ENCODE data around the gene DPP10. TPM values are rescaled to one million over a fixed set of nuclear protein-coding genes. Genes with fewer than 3 reads are reported as not detected.

Gene DPP10
- total RNA-seq, 1 donor from 2014 or later = not detected

DNA sequence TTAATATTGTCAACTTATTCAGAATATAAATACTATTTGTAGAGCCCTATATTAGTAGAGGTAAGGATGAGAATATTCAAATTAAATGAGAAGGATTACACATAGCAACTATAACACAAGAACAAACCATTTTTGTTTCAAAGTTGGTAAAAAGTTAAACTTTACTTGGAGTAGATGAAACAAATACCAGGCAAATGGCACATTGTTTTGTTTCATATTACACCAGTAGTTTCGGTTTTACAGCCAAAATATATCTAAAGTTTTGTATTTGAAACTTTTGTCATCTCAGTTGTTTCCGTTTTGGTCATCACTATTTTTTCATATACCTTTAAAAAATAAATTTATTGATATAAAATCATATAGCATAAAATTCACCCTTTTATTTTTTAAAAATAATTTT, 1039.4 kb downstream of the DPP10 start:
- H3K36me3 ChIP-seq = no peaks in the 10 kb centered on the region
- TF ChIP-seq, protein P1, sequence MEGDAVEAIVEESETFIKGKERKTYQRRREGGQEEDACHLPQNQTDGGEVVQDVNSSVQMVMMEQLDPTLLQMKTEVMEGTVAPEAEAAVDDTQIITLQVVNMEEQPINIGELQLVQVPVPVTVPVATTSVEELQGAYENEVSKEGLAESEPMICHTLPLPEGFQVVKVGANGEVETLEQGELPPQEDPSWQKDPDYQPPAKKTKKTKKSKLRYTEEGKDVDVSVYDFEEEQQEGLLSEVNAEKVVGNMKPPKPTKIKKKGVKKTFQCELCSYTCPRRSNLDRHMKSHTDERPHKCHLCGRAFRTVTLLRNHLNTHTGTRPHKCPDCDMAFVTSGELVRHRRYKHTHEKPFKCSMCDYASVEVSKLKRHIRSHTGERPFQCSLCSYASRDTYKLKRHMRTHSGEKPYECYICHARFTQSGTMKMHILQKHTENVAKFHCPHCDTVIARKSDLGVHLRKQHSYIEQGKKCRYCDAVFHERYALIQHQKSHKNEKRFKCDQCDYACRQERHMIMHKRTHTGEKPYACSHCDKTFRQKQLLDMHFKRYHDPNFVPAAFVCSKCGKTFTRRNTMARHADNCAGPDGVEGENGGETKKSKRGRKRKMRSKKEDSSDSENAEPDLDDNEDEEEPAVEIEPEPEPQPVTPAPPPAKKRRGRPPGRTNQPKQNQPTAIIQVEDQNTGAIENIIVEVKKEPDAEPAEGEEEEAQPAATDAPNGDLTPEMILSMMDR (IDR thresholded peaks at IDR 0.05) = no peak

DNA sequence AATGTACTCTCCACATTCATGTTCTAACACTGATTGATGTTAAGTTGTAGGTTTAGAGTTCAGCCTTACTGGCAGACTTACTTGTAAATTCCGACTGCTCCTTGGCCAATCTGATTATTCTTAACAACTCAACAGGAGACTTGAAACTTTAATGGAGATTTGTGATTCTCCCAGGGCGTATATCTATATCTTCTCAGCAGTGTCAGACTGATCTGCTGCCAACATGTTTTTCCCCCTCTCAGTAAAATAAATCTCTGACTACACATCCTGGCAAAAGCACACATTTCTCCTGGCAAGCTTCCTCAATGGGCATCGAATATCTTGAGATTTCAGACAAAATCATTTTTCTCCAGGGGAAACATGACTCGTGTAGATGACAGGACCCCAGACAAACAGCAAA, 1041.2 kb downstream of the DPP10 start:
- TF ChIP-seq, protein P1 (IDR thresholded peaks at IDR 0.05) = no peak
- intact Hi-C loops (cut with DNase I) = no loop called here
- Histone ChIP-seq H3K36me3 (no peaks in the 10 kb centered on the region), H3K9me3 (no peaks in the 10 kb centered on the region), H3K27ac (no peak overlapping the region), H3K27me3 (no peaks in the 10 kb centered on the region), H3K4me3 (no peak overlapping the region), H3K4me1 (no peaks in the 10 kb centered on the region)
- no peak for DNase-seq (ENCODE audit: low spot score in 2 of 2)

More for the DNA sequence above, 1039.4 kb downstream of the DPP10 start:
- no peak overlapping the region for H3K27ac ChIP-seq
- no peaks in the 10 kb centered on the region for H3K27me3 ChIP-seq
- H3K4me1 ChIP-seq = no peaks in the 10 kb centered on the region
- intact Hi-C loops (cut with DNase I) = no loop called here
- no peaks in the 10 kb centered on the region for H3K9me3 ChIP-seq
- H3K4me3 ChIP-seq = no peak overlapping the region
- DNase-seq (ENCODE audit: low spot score in 2 of 2) = no peak

DNA sequence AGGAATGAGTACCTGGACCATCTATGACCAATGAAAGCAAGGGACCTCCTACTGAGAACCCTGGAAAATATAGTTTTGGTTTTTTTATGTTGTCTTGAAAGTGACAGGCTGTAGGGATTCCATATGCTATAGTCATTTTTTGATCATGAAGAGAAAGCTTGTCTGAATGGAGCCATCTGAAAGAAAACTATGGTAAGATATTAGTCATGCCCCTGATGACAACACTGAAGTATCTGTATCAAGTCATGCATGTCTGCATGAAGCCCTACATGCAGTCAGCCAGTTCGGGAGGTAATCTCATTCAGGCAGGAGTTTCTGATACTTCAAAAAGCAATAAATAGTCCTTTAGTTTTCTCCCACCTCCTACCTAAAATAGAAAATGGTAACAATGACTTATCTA, 1042.0 kb downstream of the DPP10 start:
- Histone ChIP-seq H3K36me3 (no peaks in the 10 kb centered on the region), H3K27me3 (no peaks in the 10 kb centered on the region), H3K9me3 (no peaks in the 10 kb centered on the region), H3K27ac (no peak overlapping the region), H3K4me3 (no peak overlapping the region), H3K4me1 (no peaks in the 10 kb centered on the region)
- no peak for DNase-seq (ENCODE audit: low spot score in 2 of 2)
- intact Hi-C loops (cut with DNase I) = no loop called here
- TF ChIP-seq, protein P1 (IDR thresholded peaks at IDR 0.05) = no peak

DNA sequence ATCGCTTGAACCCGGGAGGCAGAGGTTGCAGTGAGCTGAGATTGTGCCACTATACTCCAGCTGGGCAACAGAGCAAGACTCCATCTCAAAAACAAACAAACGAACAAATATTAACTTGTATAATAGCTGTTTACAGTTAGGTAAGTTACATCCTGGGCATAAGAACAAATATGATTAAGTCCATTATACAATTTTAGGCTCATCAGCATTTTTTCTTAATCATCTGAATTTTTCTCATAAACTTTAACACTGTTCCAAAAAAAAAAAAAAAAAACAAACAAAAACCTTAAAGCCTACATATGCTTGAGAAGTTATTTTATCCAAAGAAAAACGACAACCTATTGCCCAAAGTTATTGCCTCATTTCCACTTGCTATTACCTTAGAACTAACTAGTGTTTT, 1042.5 kb downstream of the DPP10 start:
- Histone ChIP-seq H3K36me3 (no peaks in the 10 kb centered on the region), H3K4me3 (no peak overlapping the region), H3K4me1 (no peaks in the 10 kb centered on the region), H3K27ac (no peak overlapping the region), H3K9me3 (no peaks in the 10 kb centered on the region), H3K27me3 (no peaks in the 10 kb centered on the region)
- DNase-seq (ENCODE audit: low spot score in 2 of 2) = no peak
- TF ChIP-seq, protein P1 (IDR thresholded peaks at IDR 0.05) = no peak
- intact Hi-C loops (cut with DNase I) = no loop called here

DNA sequence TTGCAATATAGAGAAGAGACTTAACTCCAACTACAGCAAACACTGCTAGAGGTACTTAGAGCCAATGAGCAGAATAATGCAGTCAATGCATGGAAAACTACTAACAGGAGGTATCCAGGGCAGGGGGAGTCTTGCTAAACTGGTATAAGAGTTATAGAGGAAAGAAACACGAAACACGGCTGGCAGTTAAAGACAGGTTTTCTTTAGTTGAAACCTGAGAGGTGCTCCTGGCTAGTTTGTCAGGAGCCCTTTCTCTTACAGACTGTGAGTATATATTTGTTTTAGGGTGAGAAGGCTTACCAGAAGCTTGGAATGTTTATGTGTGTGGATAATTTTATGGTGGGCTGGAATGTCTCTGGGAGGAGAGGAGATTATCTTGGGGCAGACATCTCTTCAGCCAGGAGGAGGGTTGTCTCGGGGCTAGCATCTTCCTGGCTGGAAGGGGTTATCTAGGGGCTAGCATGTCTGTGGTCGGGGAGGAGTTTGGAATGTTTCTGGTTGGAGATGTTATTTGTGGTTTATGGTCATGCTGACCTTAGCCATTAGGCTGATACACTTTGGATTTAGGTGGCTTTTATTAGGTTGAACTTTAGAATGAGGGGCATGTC, 1048.8 kb downstream of the DPP10 start:
- intact Hi-C loops (cut with DNase I) = no loop called here
- Histone ChIP-seq H3K27ac (no peak overlapping the region), H3K9me3 (no peaks in the 10 kb centered on the region), H3K27me3 (no peaks in the 10 kb centered on the region), H3K4me3 (no peak overlapping the region), H3K36me3 (no peaks in the 10 kb centered on the region), H3K4me1 (no peaks in the 10 kb centered on the region)
- DNase-seq (ENCODE audit: low spot score in 2 of 2) = no peak
- TF ChIP-seq, protein P1 (IDR thresholded peaks at IDR 0.05) = no peak

DNA sequence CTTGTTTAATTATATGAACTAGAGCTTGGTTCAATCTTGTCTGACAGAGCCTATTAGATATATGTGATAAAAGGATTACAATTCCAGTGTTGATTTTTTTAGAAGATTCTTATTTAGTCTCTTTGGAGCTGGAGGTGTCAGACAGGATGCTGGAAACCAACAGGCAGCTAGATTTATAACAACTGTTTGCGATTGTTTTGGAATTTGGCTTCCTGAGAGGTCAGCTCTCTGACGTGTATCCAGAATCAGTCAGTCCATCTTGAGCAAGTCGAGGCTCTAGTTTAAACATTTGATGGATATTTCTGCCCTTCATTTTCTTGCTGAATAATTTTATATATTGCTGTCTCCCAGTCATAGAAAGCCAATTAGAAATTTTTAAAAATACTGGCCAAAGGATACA, 1062.9 kb downstream of the DPP10 start:
- intact Hi-C loops (cut with DNase I) = no loop called here
- TF ChIP-seq, protein P1 (IDR thresholded peaks at IDR 0.05) = no peak
- no peak for DNase-seq (ENCODE audit: low spot score in 2 of 2)

More for the DNA sequence above, 1062.9 kb downstream of the DPP10 start:
- no peaks in the 10 kb centered on the region for H3K27me3 ChIP-seq
- H3K4me3 ChIP-seq = no peak overlapping the region
- no peaks in the 10 kb centered on the region for H3K36me3 ChIP-seq
- no peaks in the 10 kb centered on the region for H3K4me1 ChIP-seq
- no peaks in the 10 kb centered on the region for H3K9me3 ChIP-seq
- H3K27ac ChIP-seq = no peak overlapping the region

Measured in ascending aorta (tissue), 2 donors.